ENCODE data around the gene VSNL1.

Gene VSNL1

DNA sequence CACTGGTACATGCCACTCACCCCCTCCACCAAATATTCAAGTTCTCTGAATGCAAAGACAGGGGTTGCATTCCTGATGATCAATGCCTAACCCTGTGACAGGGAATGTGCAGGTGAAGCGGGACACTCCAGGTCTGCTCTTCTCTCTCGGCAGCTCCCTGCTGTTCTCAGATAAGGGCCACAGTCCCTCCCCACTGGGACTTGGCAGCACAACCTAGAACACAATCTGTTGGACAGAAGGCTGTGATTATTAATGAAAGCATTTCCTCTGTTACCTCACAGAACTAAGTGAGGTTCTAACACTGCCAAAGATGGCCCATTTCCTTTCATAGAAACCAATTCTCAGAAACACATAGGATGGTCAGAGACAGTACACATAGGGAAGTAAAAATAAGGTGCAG lies 42.7 kb downstream of the VSNL1 start:
- DNase-seq (ENCODE audit: low read depth): no peak

DNA sequence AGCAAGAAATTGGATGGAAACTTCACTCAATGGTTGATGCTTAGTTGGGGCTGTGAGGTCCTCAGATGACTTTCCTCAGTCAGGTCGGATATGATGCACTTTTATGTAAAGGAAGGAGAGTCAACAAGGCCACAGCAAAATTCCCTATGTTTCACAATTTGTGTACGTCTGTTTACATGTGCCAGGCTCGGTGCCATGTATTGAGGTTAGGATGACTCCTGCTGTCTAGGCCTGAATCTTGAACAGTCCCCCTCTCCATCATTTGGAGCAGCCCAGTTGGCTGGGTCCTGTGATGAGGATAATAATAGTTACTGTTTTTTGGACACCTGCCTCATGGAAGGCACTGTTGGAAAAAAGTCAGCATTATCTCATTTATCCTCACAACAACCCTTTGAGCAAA lies 43.1 kb downstream of the VSNL1 start:
- DNase-seq (ENCODE audit: low read depth): no peak

DNA sequence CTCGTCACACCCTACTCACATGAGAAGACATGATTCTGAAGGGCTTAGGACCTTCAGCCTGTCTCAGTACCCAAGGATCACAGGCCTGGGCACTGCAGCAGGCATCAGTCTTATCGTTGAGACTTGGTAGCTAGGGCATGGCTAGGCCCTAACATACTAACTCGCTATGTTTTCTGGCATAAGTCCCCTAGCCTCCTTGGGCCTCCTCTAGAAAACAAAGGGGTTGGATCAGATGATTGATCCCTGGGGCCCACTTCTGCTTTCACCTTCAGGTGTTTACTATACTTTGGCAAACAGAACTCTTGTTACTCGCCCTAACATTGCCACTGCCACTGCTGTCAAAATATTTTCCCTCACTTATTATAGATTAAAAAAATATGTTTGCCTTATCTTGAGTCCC lies 44.2 kb downstream of the VSNL1 start:
- DNase-seq (ENCODE audit: low read depth): no peak

DNA sequence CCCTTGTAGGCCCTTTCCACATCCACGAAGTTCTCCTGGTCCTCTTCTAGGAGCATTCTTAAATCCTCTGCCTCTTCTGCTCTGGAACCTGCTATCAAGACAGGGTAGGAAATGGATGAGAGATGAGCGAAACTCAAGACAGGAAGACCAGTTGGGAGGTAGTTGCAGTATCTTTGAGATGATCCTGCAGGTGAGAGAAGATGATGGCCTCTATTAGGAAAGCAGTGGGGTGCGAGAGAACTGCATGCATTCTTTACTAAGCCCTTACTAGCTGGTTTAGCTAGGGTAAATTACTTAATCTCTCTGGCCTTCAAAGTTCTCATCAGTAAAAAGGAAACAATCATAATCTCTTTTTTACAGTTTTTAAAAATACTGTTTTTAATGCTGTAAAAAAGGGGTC lies 47.0 kb downstream of the VSNL1 start:
- no peak for DNase-seq (ENCODE audit: low read depth)

DNA sequence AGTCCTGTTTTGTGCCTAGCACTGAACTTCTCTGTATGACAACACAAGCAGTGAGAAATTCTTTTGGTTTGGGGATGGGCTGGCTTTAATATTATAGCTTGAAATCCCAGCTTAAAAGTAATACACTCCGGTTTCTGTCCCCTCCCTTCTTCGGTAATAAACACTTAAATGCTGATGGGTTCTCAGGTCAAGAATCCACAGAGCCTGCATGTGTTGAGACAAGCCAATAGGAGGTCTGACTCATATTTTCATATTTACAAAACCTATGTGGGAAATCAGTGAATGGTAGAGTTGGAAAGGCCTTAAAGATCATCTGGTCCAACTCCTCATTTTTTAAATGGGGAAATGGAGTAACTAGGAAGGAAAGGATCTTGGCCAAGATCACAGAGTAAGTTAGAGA lies 47.5 kb downstream of the VSNL1 start:
- no peak for DNase-seq (ENCODE audit: low read depth)

DNA sequence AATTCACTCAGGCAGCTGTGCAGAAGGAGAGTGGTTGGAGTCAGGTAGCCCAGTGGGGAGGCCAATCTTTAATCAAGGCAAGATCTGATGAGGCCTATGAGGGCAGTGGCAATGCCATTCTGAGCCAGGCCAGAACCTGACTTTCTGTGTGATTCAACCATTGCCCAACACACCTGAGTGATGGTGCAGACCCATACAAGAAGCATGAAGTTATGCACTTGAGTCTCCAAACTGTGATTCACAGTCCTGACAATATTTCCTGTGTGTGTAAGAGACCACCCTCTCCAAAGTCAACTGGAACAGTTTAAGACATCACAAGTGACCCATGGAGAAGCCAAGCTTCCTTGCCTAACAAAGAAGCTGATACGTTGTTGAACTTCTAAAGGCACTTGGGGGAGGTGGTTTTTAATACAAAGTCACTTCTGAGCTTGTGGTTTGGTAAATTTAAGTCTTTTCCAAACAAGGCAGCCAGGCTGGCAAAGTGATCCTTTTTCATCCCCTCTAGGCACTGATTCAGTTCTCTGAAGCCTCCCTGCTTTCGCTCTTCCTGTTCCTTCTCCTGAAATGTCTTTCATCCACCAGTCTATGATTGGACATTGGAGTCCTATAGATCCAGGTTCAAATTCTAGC lies 49.0 kb downstream of the VSNL1 start:
- DNase-seq (ENCODE audit: low read depth): no peak

DNA sequence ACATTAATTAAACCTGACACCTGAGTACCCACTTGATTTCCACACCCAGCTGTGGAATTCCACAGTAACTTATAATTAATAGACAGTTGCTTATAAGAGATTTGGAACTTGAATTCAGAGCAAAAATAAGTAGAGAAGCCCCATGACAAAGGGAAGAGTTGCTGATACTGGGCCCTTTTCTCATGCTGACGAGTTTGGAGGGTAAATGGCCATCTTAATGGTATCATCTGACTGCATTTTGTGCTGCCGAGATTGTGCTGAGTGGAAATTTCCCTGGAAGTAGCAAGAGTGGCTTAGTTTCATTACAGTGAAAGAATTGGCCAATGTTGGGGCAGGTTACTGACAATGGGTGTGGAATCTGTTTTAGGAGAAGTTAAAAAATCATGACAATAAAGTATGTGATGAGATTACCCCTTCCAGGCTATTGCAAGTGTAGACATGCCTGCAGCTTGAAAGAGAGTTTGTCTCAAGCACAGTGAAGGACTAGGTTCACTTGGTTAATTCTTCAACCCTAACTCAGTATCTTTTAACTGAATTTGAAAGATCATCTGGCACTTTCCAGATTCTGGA lies 49.9 kb downstream of the VSNL1 start:
- no peak for DNase-seq (ENCODE audit: low read depth)

DNA sequence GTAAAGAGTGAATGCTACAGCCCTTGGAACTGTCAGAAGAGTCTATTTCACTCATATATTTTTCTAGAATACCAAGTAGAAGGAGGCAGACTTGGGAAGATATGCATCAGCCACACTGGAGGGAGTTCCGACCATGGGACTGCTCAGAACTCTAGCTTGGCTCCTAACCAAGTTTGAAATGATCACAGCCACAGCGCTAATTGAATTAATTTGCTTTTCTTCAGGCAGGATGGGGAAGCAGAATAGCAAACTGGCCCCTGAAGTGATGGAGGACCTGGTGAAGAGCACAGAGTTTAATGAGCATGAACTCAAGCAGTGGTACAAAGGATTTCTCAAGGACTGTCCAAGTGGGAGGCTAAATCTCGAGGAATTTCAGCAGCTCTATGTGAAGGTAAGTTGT lies 51.4 kb downstream of the VSNL1 start:
- no peak for DNase-seq (ENCODE audit: low read depth)

DNA sequence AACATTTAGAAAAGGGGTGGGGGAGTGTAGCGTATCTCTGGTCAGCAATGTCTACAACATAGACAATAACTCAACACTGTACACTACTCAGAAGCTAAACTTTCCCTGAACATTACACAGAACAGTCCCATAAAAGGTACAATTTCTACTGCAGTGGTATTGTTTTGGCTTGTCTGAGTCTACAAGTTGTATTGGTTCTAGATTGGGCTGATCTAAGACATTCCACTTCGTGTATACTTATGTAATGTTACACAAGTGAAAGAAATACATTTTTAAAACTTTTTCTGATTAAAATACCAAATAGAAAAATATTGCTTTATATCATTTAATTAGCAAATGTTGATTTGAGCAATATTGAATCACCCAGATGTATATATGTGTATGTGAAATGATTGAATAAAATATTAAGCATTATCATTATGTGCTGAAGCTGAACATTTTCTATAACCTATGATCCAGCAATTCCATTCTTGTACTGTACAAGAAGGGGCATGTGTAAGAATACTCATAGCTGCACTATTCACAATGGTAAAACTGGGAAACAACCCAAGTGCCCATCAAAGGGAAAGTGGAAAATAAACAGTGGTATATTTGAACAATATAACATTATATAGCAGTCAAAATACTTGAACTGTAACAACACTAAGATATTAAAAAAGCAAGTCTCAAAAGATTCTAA lies 52.4 kb downstream of the VSNL1 start:
- no peak for DNase-seq (ENCODE audit: low read depth)

DNA sequence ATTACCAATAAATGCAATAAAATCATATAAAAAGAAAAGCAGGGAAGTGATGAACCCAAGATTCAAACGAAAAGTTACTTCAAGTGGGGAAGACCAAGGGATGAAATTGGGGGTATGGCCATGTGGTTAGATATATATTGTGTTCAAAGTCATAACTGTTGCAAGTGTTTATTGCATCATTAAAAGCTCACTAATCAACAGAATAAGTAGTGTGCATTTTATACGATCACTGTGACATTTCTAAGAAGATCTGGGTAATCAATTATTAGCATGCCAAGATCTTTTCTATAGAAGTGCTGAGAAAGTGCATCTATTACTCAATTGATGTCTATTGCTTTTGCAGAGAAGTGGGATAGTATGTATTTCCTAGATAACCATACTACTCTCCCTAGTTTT lies 52.9 kb downstream of the VSNL1 start:
- no peak for DNase-seq (ENCODE audit: low read depth)

DNA sequence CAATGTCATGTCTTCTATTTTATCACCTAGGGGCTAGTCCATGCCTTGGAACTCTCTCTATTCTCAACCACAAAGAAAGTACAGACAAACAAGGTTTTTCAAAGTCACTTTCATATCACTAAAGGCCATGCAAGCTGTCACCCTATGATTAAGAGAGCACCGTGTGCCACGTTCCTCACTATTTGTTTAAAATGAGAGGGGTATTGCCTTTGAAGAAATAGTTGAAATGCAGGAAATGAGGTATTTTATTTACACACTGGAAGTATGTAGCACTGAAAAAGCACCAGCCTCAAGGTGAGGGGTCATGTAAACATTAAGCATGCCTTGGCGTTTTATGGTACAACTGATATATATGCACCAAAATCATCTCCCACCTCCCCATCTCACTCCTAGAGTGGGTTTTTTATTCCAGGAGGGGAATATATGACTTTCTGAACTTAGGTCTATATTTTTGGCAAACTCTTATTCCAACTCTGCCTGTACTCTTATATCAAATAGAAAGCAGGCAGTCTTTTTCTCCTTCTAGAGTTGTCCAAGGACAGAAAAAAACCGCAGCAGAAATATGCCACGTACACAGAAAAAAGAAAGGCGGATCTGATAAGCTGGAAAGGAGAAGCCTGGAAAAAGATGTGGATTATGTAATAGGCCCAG lies 53.5 kb downstream of the VSNL1 start:
- DNase-seq (ENCODE audit: low read depth): no peak

DNA sequence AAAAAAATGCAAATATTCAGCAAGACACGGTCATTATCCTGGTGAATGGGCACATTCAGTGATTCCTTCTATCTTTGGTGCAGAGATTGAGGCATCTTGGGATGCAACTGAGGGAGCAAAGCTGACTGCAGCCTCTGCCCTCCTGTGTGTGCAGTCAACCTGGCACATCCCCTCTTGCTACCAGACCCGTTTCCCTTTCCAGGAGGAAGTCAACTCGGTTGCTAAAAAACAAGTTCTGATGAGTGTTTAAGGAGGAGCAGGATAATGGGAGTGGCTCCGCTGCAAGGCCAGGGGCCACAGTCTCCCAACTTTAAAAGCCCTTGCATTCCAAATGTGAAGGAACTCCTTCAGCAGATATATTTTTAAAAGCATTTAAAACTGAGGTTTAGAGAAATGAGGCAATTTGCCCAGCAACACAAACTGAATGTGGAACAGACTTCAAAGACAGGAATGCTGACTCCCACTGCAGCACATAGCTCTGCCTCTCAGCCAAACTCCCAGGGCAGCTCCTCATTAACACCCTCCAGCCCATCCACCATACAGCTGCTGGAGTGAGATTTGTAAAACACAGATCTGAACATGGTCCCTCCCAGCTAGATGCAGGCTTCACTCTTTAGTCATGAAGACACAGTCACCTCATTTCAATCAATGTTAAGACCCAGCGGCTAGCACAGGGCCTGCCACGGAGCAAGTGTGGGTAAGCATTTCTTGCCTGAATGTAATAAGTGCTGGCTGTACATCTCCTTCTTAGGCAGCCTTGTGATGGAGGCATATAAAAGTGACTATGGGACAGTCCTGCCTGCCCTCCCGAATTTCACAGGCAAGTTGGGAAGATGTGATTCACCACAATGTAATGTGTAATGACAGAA lies 54.3 kb downstream of the VSNL1 start:
- no peak for DNase-seq (ENCODE audit: low read depth)

DNA sequence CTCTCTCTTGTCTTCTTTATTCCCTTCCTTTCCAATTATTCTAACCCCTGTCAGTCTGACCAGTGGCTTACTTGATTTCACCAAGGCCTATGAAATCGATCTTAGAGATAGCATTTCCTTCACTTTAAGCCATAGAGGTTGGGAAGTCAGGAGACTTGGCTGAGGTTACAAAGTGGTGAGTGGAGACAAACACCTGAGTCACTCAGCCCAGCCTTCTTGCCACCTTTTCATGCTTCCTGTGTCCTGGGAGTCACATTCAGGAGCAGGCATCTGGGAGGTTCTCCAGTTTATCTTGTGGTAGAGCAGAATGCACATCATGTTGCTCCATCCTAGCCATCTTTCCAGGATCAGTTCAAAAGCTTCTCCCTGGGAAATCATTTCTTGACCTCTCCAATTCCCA lies 59.1 kb downstream of the VSNL1 start:
- DNase-seq (ENCODE audit: low read depth): no peak

DNA sequence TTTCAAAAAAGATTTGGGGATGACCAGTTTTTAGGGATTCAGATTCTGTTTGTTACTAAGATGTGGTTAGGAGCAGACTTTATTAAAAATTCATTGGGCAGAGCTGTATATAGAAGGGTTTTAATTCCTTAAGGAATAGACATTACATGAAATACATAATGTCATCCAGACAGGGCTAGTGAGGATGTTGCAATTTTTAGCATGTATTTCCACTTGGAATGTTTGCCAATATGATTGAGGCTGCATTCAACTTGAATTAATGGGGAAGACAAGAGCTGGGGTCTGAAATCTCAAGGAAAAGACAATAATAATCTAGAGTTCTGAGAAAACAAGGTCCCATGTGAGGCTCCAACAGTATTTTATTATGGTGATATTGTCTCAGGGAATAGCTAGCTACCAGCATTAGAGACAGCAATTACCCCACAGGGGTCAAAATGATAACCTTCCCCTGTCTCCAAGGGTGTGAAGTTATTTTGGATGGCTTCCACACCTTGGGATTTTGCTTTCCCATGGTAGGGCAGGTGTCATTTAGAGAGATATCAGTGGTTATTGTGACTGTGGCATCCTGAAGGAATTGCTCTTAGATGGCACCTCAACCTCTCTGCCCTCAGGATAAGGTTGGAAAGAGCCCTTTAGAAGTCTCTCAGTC lies 60.2 kb downstream of the VSNL1 start:
- no peak for DNase-seq (ENCODE audit: low read depth)

DNA sequence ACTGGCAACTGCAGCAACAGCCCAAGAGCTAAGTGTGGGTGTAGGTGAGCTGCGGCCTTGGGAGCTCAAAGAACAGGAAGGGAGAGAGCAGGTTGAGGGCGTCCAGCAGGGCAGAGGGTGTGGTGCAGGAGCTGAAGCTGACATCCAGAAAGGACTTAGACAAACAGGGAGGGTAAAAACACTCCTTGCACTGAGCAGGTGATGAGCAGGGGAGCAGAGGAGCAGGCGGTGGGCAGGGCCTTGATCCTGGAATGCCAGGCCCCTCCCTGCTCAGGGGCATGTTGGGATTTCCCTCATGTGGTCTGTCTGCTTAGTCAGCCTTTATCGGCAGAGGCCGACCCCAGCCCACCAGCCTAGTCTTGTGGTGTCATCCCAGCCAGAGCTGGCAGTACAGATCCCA lies 63.6 kb downstream of the VSNL1 start:
- DNase-seq (ENCODE audit: low read depth): no peak

DNA sequence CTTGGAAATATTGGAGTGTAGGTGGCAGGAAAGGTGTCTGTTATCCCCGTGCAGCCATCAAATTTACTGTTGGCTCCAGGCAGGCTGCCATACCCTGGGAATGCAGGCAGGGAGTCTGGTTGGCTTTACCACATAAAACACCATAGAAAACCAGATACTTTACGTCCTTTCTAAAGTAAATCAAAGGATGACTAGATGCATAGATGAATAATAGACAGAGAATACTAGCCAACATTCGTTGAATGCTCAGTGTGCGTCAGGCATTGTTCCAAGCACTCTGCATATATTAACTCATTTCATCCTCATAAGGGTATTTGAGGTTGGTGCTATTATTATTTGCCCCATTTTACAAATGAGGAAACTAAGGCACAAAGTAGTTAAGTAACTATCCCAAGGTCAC lies 65.2 kb downstream of the VSNL1 start:
- DNase-seq (ENCODE audit: low read depth): no peak

DNA sequence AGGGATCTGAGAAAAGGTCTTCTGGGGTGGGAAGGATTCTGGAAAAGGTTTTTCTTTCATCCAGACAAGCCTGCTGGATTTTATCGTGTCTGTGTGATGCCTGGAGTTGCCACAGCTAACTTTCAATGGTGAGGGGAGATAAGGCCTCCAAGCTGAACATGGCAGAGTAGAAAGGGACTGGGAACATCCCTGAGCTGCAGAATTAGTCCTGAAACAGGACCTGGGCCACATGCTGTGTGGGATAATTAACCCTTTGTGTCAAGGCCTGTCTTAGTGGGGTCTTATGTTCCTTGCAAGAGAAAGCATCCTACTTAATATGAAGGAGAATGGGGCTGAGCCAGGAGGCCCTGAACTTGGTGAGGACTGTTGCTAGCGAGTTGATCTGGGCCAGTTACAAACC lies 66.4 kb downstream of the VSNL1 start:
- DNase-seq (ENCODE audit: low read depth): no peak

DNA sequence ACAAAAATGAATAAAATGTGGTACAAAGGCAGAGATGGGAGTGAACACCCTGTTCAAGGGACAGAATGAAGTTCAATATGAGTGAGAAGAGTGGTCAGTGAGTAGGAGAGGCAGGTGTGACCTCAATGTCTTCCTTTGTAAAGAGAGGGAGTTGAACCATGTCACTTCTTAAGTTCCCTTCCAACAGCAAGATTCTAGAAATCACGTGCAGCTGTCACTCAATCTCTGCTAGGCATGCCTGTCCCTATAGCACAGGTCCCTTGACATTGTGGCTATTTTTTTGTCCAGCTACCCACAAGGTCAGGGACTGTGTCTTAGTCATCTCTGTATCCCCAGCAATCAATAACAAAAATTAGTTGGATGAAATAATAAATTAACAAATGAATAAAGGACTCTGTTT lies 66.9 kb downstream of the VSNL1 start:
- no peak for DNase-seq (ENCODE audit: low read depth)

DNA sequence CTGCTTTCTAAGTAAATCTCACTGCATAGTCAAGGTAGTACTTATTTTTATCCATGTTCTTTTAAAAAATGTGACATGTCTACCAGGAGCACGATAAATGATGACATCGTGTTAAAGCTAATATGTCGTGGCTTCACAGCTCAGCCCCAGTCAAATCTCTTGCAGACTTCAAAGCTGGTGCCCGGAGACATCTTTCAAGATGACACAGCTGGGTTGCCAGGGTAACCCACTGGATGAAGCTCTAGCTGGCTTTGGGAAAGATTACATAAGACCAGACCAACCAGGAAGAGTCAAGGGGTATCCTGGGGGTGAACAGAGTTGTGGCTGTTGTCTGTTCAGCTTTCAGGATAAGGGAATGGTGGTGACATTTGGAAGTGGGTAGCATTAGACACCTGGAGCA lies 67.8 kb downstream of the VSNL1 start:
- DNase-seq (ENCODE audit: low read depth): no peak

DNA sequence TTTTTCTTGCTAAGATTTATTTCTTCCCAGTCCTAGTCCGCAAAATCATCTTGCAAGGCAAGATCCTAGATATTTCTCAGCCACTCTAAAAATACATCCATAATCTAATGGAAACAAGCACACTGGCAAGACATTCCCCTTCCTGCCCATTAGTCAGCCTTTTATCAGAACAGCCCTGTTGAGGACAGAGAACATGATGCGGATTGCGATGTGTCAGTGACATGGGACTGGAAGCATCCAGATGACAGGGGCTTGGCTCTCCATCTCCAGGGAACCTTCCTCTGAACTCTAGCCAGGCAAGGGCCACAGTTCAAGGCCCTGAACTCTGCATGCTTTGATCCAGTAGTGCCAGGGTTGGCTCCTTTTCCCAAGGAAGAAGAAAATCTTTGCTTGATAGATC lies 70.0 kb downstream of the VSNL1 start:
- no peak for DNase-seq (ENCODE audit: low read depth)

DNA sequence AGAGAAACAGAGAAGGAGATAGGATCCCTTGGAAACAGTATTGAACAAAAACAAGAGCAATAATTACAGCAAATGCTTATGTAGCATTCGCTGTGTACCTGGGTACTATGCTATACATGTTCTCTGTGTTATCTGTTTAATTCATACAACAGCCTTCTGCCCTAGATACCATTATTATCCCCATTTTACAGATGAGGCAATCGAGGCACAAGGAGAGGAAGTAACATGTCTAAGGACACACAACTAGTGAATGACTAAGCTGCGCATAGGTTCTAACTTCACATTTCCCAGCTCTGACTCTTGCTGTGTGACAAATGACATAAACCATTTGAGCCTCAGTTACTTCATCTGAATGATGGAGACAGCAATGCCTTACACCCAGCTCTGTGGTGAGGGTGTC lies 70.5 kb downstream of the VSNL1 start:
- DNase-seq (ENCODE audit: low read depth): no peak

Measured in stimulated activated CD8-positive, alpha-beta memory T cell treated with anti-CD3 and anti-CD28 coated beads, Interleukin-12 subunit alpha, Interleukin-12 subunit beta, amount 100 ng/mL, for 4 hours (primary cell).